Activated CD4-positive, CD25-positive, alpha-beta regulatory T cell (primary cell): ENCODE data around the gene ENPP1.

Experiments used
- DNase-seq, 4 experiments: peaks; one replicate each; lab custom pipeline; 2025; lab: John Stamatoyannopoulos, UW

Gene ENPP1

GRCh38 chr6:131807644-131808459 is at the start of gene ENPP1:
TSS of gene ENPP1 (plus strand) at chr6:131808020. CDS start at chr6:131808036, 16 bp downstream.
- DNase-seq = no peak

GRCh38 chr6:131758920-131759319 is 48.9 kb upstream of the ENPP1 start:
- DNase-seq = no peak

GRCh38 chr6:131761060-131761761 is 46.6 kb upstream of the ENPP1 start:
- DNase-seq = no peak

GRCh38 chr6:131761762-131762067 is 46.1 kb upstream of the ENPP1 start:
- no peak for DNase-seq

GRCh38 chr6:131762984-131763383 is 44.8 kb upstream of the ENPP1 start:
- no peak for DNase-seq

- DNase-seq = no peak
Observed at GRCh38 chr6:131763749-131764148, 44.1 kb upstream of the ENPP1 start.

GRCh38 chr6:131764350-131764749 is 43.5 kb upstream of the ENPP1 start:
- no peak for DNase-seq

GRCh38 chr6:131765081-131765803 is 42.6 kb upstream of the ENPP1 start:
- no peak for DNase-seq

GRCh38 chr6:131765804-131766135 is 42.0 kb upstream of the ENPP1 start:
- no peak for DNase-seq

GRCh38 chr6:131766631-131767030 is 41.2 kb upstream of the ENPP1 start:
- DNase-seq = no peak

- DNase-seq = no peak
Observed at GRCh38 chr6:131768964-131769363, 38.9 kb upstream of the ENPP1 start.

- no peak for DNase-seq
Observed at GRCh38 chr6:131769385-131770141, 38.3 kb upstream of the ENPP1 start.

GRCh38 chr6:131770776-131771175 is 37.0 kb upstream of the ENPP1 start:
- DNase-seq = no peak

GRCh38 chr6:131773284-131773950 is 34.4 kb upstream of the ENPP1 start:
- DNase-seq = no peak

GRCh38 chr6:131775886-131776285 is 31.9 kb upstream of the ENPP1 start:
- DNase-seq = no peak

- no peak for DNase-seq
Observed at GRCh38 chr6:131776985-131777384, 30.8 kb upstream of the ENPP1 start.

GRCh38 chr6:131778169-131778568 is 29.7 kb upstream of the ENPP1 start:
- DNase-seq = no peak

GRCh38 chr6:131779304-131779703 is 28.5 kb upstream of the ENPP1 start:
- DNase-seq = no peak

- DNase-seq = no peak
Observed at GRCh38 chr6:131780600-131780999, 27.2 kb upstream of the ENPP1 start.

- DNase-seq = no peak
Observed at GRCh38 chr6:131781687-131782086, 26.1 kb upstream of the ENPP1 start.

- no peak for DNase-seq
Observed at GRCh38 chr6:131782764-131783163, 25.1 kb upstream of the ENPP1 start.

GRCh38 chr6:131784561-131784960 is 23.3 kb upstream of the ENPP1 start:
- DNase-seq = no peak
